Vagina (tissue), 2 donors: ENCODE results near the gene SETD1A. TPM values are rescaled to one million over a fixed set of nuclear protein-coding genes. Genes with fewer than 3 reads are reported as not detected.

Experiments
- DNase-seq, 2 donors: peaks; one replicate each; pipeline ENCODE4 v3.0.0-alpha.2; 2017; ENCODE audit errors: extremely low spot score in 2 of 2
- H3K27ac ChIP-seq: fragments of 200-600 bp; sonication (generic); one replicate; pipeline ENCODE4 v1.5.1; 2019
- H3K27me3 ChIP-seq: fragments of 200-600 bp; sonication (generic); one replicate; pipeline ENCODE4 v1.5.1; 2019
- H3K36me3 ChIP-seq, 2 donors: fragments of 200-600 bp; sonication (generic); one replicate each; pipeline ENCODE4 v1.5.1; 2017 to 2019
- H3K4me1 ChIP-seq: fragments of 200-600 bp; sonication (generic); one replicate; pipeline ENCODE4 v1.5.1; 2019
- H3K4me3 ChIP-seq, 2 donors: fragments of 200-600 bp; sonication (generic); 1 replicate in 1 of 2; 2 replicates in 1 of 2; pipeline ENCODE4 v1.5.1; 2016 to 2019
- H3K9me3 ChIP-seq: fragments of 200-600 bp; sonication (generic); one replicate; pipeline ENCODE4 v1.5.1; 2019
- POLR2A ChIP-seq, 2 donors: fragments of 450-650 bp; IDR thresholded peaks; one replicate each; pipeline ENCODE4 v1.6.1; 2017; ENCODE audit warnings: antibody characterized with exemption in 2 of 2, mild to moderate bottlenecking in 2 of 2, moderate library complexity in 2 of 2
- POLR2AphosphoS5 ChIP-seq, 2 donors: sonication (generic); formaldehyde crosslinking; IDR thresholded peaks; one replicate each; pipeline ENCODE4 v1.9.0; 2017; ENCODE audit warnings: antibody characterized with exemption in 2 of 2, mild to moderate bottlenecking in 2 of 2, low read depth in 1 of 2; ENCODE audit not compliant: insufficient read depth in 1 of 2
- intact Hi-C: fragments of 100-400 bp; cut with DNase I; formaldehyde crosslinking; loops from one replicate; pipeline ENCODE4 v1.15.1; 2023
- total RNA-seq: library from RNA; depleted of rRNA; stranded (reverse); fragments of >200 nt; gene quantifications from one replicate; pipeline ENCODE4 v1.2.3, GENCODE V29; 2016
- TF ChIP-seq, protein P1 (sequence below), 3 experiments: fragments of 450-650 bp in 2 of 3; fragments of 200-600 bp in 1 of 3; sonication (generic) in 1 of 3; IDR thresholded peaks; one replicate each; pipeline ENCODE4 v1.5.1; 2017 to 2019; ENCODE audit warnings: antibody characterized with exemption in 3 of 3, mild to moderate bottlenecking in 2 of 3, moderate library complexity in 2 of 3

Gene SETD1A
- total RNA-seq, 1 donor from 2014 or later: 10.6 TPM

DNA sequence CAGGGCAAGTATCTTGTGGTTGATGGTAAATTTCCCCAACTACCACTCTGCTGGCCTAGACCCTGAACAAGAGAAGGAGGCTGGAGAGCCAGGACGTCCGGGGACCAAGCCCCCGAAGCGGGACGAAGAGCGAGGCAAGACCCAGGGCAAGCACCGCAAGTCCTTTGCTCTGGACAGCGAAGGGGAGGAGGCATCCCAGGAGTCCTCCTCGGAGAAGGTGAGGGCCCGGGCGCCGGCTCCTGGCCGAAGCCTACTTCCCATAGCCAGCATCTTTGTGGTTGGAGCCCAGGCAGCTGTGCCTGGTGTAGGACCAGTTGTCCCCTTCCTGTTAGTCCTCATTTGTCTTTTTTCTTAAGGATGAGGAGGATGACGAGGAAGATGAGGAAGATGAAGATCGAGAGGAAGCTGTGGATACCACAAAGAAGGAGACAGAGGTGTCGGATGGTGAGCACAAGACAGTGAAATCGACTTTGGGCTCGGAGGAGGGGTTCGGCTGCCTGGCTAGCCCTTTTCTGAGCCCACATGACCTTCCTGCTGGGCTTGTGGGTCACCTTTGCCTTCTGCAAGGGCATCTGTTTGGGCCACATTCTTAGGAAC, 11.8 kb downstream of the SETD1A start:
- intact Hi-C loops: no loop called here
- Histone ChIP-seq H3K4me1 (no peaks in the 10 kb centered on the region), H3K4me3 (no peak overlapping the region), H3K36me3 (peaks cover 0 to 98% of the 10 kb centered on the region in 2 donors), H3K9me3 (no peaks in the 10 kb centered on the region), H3K27ac (no peak overlapping the region), H3K27me3 (no peaks in the 10 kb centered on the region)
- TF ChIP-seq, protein P1, sequence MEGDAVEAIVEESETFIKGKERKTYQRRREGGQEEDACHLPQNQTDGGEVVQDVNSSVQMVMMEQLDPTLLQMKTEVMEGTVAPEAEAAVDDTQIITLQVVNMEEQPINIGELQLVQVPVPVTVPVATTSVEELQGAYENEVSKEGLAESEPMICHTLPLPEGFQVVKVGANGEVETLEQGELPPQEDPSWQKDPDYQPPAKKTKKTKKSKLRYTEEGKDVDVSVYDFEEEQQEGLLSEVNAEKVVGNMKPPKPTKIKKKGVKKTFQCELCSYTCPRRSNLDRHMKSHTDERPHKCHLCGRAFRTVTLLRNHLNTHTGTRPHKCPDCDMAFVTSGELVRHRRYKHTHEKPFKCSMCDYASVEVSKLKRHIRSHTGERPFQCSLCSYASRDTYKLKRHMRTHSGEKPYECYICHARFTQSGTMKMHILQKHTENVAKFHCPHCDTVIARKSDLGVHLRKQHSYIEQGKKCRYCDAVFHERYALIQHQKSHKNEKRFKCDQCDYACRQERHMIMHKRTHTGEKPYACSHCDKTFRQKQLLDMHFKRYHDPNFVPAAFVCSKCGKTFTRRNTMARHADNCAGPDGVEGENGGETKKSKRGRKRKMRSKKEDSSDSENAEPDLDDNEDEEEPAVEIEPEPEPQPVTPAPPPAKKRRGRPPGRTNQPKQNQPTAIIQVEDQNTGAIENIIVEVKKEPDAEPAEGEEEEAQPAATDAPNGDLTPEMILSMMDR (IDR thresholded peaks at IDR 0.05): no peak
- TF ChIP-seq POLR2AphosphoS5 (IDR thresholded peaks at IDR 0.05; ENCODE audit: insufficient read depth in 1 of 2, low read depth in 1 of 2) (no peak), POLR2A (IDR thresholded peaks at IDR 0.05) (no peak)
- DNase-seq: no peak

DNA sequence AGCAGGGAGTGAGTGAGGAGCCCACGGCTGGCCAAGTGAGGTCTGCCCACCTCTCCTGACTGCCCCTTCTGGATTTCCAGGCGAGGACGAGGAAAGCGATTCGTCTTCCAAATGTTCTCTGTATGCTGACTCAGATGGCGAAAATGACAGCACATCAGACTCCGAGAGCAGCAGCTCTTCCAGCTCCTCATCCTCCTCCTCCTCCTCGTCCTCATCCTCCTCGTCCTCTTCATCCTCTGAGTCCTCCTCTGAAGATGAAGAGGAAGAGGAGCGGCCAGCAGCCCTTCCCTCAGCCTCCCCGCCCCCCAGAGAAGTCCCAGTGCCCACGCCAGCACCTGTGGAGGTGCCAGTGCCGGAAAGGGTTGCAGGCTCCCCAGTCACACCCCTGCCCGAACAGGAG, 13.7 kb downstream of the SETD1A start:
- intact Hi-C loops: no loop called here
- TF ChIP-seq, protein P1 (IDR thresholded peaks at IDR 0.05): no peak
- no peak for TF ChIP-seq POLR2A (IDR thresholded peaks at IDR 0.05)
- TF ChIP-seq POLR2AphosphoS5 (IDR thresholded peaks at IDR 0.05; ENCODE audit: insufficient read depth in 1 of 2, low read depth in 1 of 2): no peak
- no peaks in the 10 kb centered on the region for H3K27me3 ChIP-seq
- H3K27ac ChIP-seq: no peak overlapping the region
- no peak for DNase-seq
- peaks cover 0 to 96% of the 10 kb centered on the region in 2 donors for H3K36me3 ChIP-seq
- H3K9me3 ChIP-seq: no peaks in the 10 kb centered on the region
- no peaks in the 10 kb centered on the region for H3K4me1 ChIP-seq
- no peak overlapping the region for H3K4me3 ChIP-seq

DNA sequence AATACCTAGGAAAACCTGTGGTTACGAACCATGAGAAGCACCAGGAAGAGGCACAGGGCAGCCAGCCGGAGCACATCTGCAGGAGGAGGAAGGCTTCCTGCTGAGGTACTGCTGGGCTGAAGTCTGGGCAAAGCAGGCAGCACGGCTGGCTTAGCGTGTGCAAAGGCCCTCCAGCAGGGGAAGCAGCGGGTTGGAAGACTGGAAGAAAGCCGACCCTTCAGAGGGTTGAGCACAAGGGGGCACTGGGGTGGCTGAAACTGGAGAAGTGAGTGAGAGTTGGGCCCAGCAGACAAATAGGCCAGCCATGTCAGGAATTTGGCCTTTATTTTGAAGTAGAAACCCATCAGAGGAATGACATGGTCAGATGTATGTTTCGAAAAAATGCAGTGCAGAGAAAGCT, 15.3 kb downstream of the SETD1A start:
- Histone ChIP-seq H3K4me1 (no peaks in the 10 kb centered on the region), H3K27me3 (no peaks in the 10 kb centered on the region), H3K9me3 (no peaks in the 10 kb centered on the region), H3K27ac (no peak overlapping the region), H3K4me3 (no peak overlapping the region), H3K36me3 (peaks cover 0 to 93% of the 10 kb centered on the region in 2 donors)
- intact Hi-C loops: no loop called here
- TF ChIP-seq POLR2A (IDR thresholded peaks at IDR 0.05): no peak
- no peak for DNase-seq

DNA sequence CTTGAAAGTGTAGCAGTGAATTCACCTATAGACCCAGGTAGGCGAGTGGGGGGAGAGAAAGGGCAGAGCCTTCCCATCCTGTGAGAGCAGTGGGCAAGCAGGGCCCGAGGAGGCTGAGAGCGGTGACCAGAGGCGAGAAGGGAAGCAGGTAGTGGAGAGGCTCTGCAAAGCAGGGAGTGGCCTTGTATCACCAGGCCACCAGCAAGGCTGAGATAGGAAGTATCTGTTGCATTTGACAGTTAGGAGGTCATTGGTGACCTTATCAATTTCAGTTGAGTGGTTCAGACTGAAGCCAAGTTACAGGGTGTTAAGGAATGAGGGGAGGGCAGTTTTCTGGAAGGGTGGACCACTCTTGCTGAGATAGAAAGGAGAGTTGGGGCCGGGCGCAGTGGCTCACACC, 16.8 kb downstream of the SETD1A start:
- intact Hi-C loops: no loop called here
- Histone ChIP-seq H3K4me3 (no peak overlapping the region), H3K27me3 (no peaks in the 10 kb centered on the region), H3K36me3 (peaks cover 0 to 90% of the 10 kb centered on the region in 2 donors), H3K4me1 (no peaks in the 10 kb centered on the region), H3K27ac (no peak overlapping the region), H3K9me3 (no peaks in the 10 kb centered on the region)
- DNase-seq: no peak
- TF ChIP-seq, protein P1 (IDR thresholded peaks at IDR 0.05): no peak
- TF ChIP-seq POLR2AphosphoS5 (IDR thresholded peaks at IDR 0.05; ENCODE audit: insufficient read depth in 1 of 2, low read depth in 1 of 2): no peak
- no peak for TF ChIP-seq POLR2A (IDR thresholded peaks at IDR 0.05)

DNA sequence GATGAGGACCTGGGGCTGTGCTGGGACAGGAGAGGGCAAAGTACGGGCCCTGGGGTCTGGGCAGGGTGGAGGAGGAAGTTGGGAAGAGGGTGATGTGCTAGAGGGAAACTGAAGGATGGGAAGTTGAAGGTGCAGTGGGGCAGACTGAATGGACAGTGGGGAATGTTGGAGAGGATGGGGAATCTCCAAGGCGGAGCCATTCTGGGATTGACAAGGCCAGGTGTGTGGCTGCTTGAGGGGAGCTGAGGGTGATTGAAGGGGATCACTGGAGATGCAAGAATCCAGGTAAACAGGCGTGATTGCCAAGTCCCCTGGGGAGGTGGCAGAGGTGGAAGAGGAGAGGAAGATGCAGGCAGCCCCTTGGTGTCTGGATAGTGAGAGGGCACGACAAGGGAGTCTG, 18.9 kb downstream of the SETD1A start:
- Histone ChIP-seq H3K4me3 (no peak overlapping the region), H3K36me3 (peaks cover 0 to 90% of the 10 kb centered on the region in 2 donors), H3K27ac (no peak overlapping the region), H3K9me3 (no peaks in the 10 kb centered on the region), H3K4me1 (no peaks in the 10 kb centered on the region), H3K27me3 (no peaks in the 10 kb centered on the region)
- intact Hi-C loops: no loop called here
- no peak for DNase-seq
- TF ChIP-seq, protein P1 (IDR thresholded peaks at IDR 0.05): no peak
- TF ChIP-seq POLR2A (IDR thresholded peaks at IDR 0.05) (no peak), POLR2AphosphoS5 (IDR thresholded peaks at IDR 0.05; ENCODE audit: insufficient read depth in 1 of 2, low read depth in 1 of 2) (no peak)
